Subcutaneous abdominal adipose tissue (tissue), 5 donors: ENCODE measurements around the gene MOV10L1.
"Not testable (repeated sequence)": the region's sequence is repeated elsewhere in the genome, so short reads cannot be mapped to it uniquely, and the experiment has no call there.

Experiments
- H3K27ac ChIP-seq: one replicate; pipeline ENCODE4 v1.7.0; 2013; ENCODE audit warnings: low read depth, mild to moderate bottlenecking, inconsistent platforms, low read length, moderate library complexity
- H3K27me3 ChIP-seq, 5 donors: one replicate each; pipeline ENCODE4 v1.7.0; 2013; ENCODE audit warnings: low read length in 5 of 5, inconsistent platforms in 1 of 5; ENCODE audit not compliant: control insufficient read depth in 5 of 5, insufficient read depth in 4 of 5
- H3K36me3 ChIP-seq, 5 donors: one replicate each; pipeline ENCODE4 v1.7.0; 2013; ENCODE audit warnings: low read length in 5 of 5; ENCODE audit not compliant: control insufficient read depth in 5 of 5, insufficient read depth in 5 of 5
- H3K4me1 ChIP-seq, 5 donors: one replicate each; pipeline ENCODE4 v1.7.0; 2013; ENCODE audit warnings: low read length in 5 of 5, mild to moderate bottlenecking in 3 of 5, moderate library complexity in 1 of 5; ENCODE audit not compliant: control insufficient read depth in 5 of 5, insufficient read depth in 5 of 5
- H3K4me3 ChIP-seq, 5 donors: one replicate each; pipeline ENCODE4 v1.7.0; 2013; ENCODE audit warnings: low read length in 5 of 5, low read depth in 1 of 5
- H3K9ac ChIP-seq, 5 donors: one replicate each; pipeline ENCODE4 v1.7.0; 2013; ENCODE audit warnings: low read length in 5 of 5, mild to moderate bottlenecking in 4 of 5, moderate library complexity in 3 of 5
- H3K9me3 ChIP-seq, 5 donors: one replicate each; pipeline ENCODE4 v1.7.0; 2013; ENCODE audit warnings: low read length in 5 of 5; ENCODE audit not compliant: control insufficient read depth in 5 of 5
- donor health status: healthy.
- donor health status: healthy.
- donor health status: healthy.
- donor health status: healthy.
- donor health status: healthy.

MOV10L1 gene

GRCh38 chr22:50134481-50134880 is 44.7 kb downstream of the MOV10L1 start:
- Histone ChIP-seq H3K4me1 (peaks cover 0 to 8% (median 5%) of the 10 kb centered on the region in 5 donors), H3K27ac (no peak overlapping the region), H3K9me3 (peaks cover 0 to 4% (median 0%) of the 10 kb centered on the region in 5 donors), H3K36me3 (no peaks in the 10 kb centered on the region), H3K27me3 (peaks cover 0 to 4% (median 3%) of the 10 kb centered on the region in 5 donors), H3K4me3 (no peak overlapping the region), H3K9ac (no peak overlapping the region)

GRCh38 chr22:50136581-50137015 is 46.8 kb downstream of the MOV10L1 start:
- H3K9ac ChIP-seq, result no peak overlapping the region
- no peak overlapping the region for H3K27ac ChIP-seq
- no peak overlapping the region for H3K4me3 ChIP-seq
- peaks cover 0 to 4% (median 0%) of the 10 kb centered on the region in 5 donors for H3K27me3 ChIP-seq
- H3K9me3 ChIP-seq, result peaks cover 0 to 4% (median 0%) of the 10 kb centered on the region in 5 donors
- no peaks in the 10 kb centered on the region for H3K36me3 ChIP-seq
- peaks cover 0 to 8% (median 5%) of the 10 kb centered on the region in 5 donors for H3K4me1 ChIP-seq

- H3K27ac ChIP-seq, H3K4me1 ChIP-seq, H3K4me3 ChIP-seq, H3K9ac ChIP-seq, H3K27me3 ChIP-seq, H3K36me3 ChIP-seq, H3K9me3 ChIP-seq: not testable (repeated sequence)
These were observed 47.5 kb downstream of the MOV10L1 start for GRCh38 chr22:50137277-50137676.

- no peaks in the 10 kb centered on the region for H3K36me3 ChIP-seq
- peaks cover 0 to 8% (median 5%) of the 10 kb centered on the region in 5 donors for H3K4me1 ChIP-seq
- H3K9ac ChIP-seq, result no peak overlapping the region
- H3K9me3 ChIP-seq, result no peaks in the 10 kb centered on the region
- H3K27me3 ChIP-seq, result peaks cover 0 to 6% (median 0%) of the 10 kb centered on the region in 5 donors
- H3K4me3 ChIP-seq, result no peak overlapping the region
- no peak overlapping the region for H3K27ac ChIP-seq
These were observed 48.2 kb downstream of the MOV10L1 start for GRCh38 chr22:50138041-50138440.

- H3K27ac ChIP-seq, result no peak overlapping the region
- H3K9ac ChIP-seq, result no peak overlapping the region
- H3K9me3 ChIP-seq, result no peaks in the 10 kb centered on the region
- H3K4me3 ChIP-seq, result no peak overlapping the region
- H3K27me3 ChIP-seq, result peaks cover 0 to 6% (median 0%) of the 10 kb centered on the region in 5 donors
- H3K36me3 ChIP-seq, result no peaks in the 10 kb centered on the region
- peaks cover 0 to 8% (median 5%) of the 10 kb centered on the region in 5 donors for H3K4me1 ChIP-seq
These were observed 49.2 kb downstream of the MOV10L1 start for GRCh38 chr22:50138988-50139387.

GRCh38 chr22:50139843-50140415 is 50.1 kb downstream of the MOV10L1 start:
- Histone ChIP-seq H3K27ac (no peak overlapping the region), H3K9me3 (no peaks in the 10 kb centered on the region), H3K4me1 (peaks cover 0 to 8% (median 5%) of the 10 kb centered on the region in 5 donors), H3K9ac (no peak overlapping the region), H3K4me3 (no peak overlapping the region), H3K36me3 (no peaks in the 10 kb centered on the region), H3K27me3 (peaks cover 0 to 6% (median 0%) of the 10 kb centered on the region in 5 donors)

- H3K4me1 ChIP-seq, result peaks cover 0 to 8% (median 5%) of the 10 kb centered on the region in 5 donors
- H3K36me3 ChIP-seq, result no peaks in the 10 kb centered on the region
- peaks cover 0 to 8% (median under 1%) of the 10 kb centered on the region in 5 donors for H3K27me3 ChIP-seq
- H3K9ac ChIP-seq, result no peak overlapping the region
- H3K27ac ChIP-seq, result no peak overlapping the region
- no peaks in the 10 kb centered on the region for H3K9me3 ChIP-seq
- H3K4me3 ChIP-seq, result no peak overlapping the region
These were observed 50.8 kb downstream of the MOV10L1 start for GRCh38 chr22:50140615-50141014.

GRCh38 chr22:50141462-50141861 is 51.7 kb downstream of the MOV10L1 start:
- Histone ChIP-seq H3K9me3 (no peaks in the 10 kb centered on the region), H3K27me3 (peaks cover 0 to 14% (median 9%) of the 10 kb centered on the region in 5 donors), H3K36me3 (no peaks in the 10 kb centered on the region), H3K4me3 (no peak overlapping the region), H3K9ac (no peak overlapping the region), H3K27ac (no peak overlapping the region), H3K4me1 (peaks cover 0 to 6% (median 4%) of the 10 kb centered on the region in 5 donors)

GRCh38 chr22:50141891-50142363 is 52.1 kb downstream of the MOV10L1 start:
- H3K27ac ChIP-seq, result no peak overlapping the region
- no peak overlapping the region for H3K9ac ChIP-seq
- H3K4me1 ChIP-seq, result peaks cover 0 to 4% (median under 1%) of the 10 kb centered on the region in 5 donors
- no peaks in the 10 kb centered on the region for H3K9me3 ChIP-seq
- H3K4me3 ChIP-seq, result no peak overlapping the region
- peaks cover 0 to 15% (median 10%) of the 10 kb centered on the region in 5 donors for H3K27me3 ChIP-seq
- no peaks in the 10 kb centered on the region for H3K36me3 ChIP-seq

GRCh38 chr22:50143096-50143495 is 53.3 kb downstream of the MOV10L1 start:
- Histone ChIP-seq H3K4me1 (peaks cover 0 to 3% (median 0%) of the 10 kb centered on the region in 5 donors), H3K36me3 (no peaks in the 10 kb centered on the region), H3K9ac (no peak overlapping the region), H3K4me3 (no peak overlapping the region), H3K9me3 (no peaks in the 10 kb centered on the region), H3K27me3 (peaks cover 0 to 15% (median 10%) of the 10 kb centered on the region in 5 donors), H3K27ac (no peak overlapping the region)
